Limb (tissue), 2 donors: ENCODE results near the gene PDE6B.
A peak's percentile ranks its signal among the peaks of the same experiment; 100 is the strongest.

ENCODE experiments used
- DNase-seq, 2 donors: peaks; one replicate each; pipeline ENCODE4 v3.0.0-alpha.2; 2016; ENCODE audit errors: extremely low spot score in 2 of 2

Gene PDE6B

DNA sequence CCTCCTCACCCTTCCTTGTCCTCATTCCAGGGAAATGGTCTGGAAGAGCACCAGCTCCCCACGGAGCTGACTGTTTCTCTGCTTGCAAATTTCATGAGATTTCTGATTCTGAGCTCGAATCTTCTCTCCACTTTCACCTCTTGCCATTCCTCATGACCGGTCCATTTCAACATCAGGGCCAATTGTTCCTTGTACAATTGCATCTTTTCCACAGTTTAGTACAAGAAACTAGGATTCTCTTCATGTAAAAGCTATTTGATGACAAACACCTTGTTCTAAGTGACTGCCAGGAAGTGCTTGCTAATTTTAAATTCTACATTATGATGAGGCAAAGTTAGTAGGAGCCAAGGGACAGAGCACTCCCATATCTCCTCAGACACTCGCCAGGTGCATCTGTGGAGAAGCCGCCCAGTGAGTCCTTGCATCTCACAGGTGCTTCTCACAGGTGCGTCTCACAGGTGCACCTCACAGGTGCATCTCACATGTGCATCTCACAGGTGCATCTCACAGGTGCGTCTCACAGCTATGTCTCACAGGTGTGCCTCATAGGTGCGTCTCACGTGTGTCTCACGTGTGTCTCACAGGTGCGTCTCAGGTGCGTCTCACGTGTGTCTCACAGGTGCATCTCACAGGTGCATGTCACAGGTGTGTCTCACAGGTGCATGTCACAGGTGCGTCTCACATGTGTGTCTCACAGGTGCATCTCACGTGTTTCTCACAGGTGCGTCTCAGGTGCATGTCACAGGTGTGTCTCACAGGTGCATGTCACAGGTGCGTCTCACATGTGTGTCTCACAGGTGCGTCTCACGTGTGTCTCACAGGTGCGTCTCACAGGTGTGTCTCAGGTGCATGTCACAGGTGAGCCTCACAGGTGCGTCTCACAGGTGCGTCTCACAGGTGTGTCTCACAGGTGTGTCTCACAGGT is 3.0 kb upstream of the PDE6B start:
- no peak for DNase-seq

DNA sequence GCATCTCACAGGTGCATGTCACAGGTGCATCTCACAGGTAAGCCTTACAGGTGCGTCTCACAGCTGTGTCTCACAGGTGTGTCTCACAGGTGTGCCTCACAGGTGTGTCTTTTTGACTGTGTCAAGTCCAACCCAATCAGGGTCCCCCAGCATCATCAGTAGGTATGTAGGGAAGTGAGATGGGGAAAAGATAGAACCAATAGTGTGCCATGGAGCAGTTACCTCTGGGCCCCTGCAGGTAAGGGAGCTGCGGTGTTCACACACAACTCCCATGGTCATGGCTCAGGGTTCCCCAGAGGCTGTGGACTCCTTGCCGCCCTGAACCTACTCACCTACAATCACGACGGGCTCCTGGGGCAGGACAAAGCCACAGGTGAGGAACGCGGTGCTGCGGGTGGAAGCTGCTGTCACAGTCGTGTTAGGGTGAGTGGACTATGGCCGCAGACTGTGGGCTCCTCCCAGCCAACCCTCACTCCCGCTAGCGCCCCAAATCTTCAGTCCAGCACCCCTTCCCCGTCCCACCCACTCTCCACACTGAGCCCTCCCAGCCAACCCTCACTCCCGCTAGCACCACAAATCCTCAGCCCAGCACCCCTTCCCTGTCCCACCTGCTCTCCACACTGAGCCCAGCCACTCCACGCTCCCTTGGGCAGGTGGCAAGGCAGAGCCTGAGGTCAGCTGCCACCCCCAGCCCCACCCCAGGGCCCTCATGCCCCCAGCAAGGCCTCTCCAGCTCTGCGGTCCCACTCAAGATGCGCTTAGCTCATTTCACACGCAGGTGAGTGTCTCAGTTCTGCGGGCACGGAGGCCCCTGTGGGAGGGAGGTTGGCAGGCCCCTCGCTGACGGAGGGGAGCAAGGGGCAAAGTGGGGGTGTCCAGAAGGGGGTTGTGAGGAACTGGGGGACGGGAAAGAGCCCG is 2.1 kb upstream of the PDE6B start:
- no peak for DNase-seq

DNA sequence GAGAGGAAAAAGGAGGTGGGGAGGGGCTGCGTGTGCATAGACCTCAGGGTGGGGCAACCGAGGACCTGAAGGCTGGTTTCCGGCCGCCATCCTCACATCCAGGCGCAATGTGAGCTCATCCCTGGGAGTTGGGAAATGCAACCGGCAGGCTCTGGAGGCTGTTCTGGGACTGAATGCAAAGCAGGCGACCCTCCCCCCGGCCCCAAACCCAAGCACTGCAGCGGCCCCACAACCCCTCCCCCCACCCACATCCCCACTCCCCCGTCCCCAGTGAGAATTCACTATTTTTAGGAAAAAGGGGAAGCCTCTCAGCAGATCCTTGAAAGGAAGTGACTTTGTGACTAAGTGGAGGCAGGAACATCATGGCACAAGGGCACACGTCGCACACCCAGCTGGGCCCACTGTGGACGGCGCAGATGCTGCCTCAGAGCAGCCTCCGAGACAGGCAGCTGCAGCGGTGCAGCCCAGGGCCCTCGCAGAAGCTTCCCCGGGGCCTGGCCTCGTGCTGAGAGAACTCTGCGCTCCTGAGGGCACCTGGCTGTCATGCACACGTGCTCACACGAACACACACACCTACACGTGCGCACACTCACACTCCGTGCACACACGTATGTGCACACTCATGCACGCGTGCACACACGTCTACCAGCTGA is 1.3 kb upstream of the PDE6B start:
- DNase-seq = peak in 1 of 2 donors; percentile 14

DNA sequence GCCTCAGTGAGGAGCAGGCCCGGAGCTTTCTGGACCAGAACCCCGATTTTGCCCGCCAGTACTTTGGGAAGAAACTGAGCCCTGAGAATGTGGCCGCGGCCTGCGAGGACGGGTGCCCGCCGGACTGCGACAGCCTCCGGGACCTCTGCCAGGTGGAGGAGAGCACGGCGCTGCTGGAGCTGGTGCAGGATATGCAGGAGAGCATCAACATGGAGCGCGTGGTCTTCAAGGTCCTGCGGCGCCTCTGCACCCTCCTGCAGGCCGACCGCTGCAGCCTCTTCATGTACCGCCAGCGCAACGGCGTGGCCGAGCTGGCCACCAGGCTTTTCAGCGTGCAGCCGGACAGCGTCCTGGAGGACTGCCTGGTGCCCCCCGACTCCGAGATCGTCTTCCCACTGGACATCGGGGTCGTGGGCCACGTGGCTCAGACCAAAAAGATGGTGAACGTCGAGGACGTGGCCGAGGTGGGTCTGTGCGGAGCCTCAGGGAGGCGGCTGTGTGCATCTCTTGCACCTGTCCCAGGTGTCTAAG is 323 bp downstream of the PDE6B start:
- DNase-seq = no peak

DNA sequence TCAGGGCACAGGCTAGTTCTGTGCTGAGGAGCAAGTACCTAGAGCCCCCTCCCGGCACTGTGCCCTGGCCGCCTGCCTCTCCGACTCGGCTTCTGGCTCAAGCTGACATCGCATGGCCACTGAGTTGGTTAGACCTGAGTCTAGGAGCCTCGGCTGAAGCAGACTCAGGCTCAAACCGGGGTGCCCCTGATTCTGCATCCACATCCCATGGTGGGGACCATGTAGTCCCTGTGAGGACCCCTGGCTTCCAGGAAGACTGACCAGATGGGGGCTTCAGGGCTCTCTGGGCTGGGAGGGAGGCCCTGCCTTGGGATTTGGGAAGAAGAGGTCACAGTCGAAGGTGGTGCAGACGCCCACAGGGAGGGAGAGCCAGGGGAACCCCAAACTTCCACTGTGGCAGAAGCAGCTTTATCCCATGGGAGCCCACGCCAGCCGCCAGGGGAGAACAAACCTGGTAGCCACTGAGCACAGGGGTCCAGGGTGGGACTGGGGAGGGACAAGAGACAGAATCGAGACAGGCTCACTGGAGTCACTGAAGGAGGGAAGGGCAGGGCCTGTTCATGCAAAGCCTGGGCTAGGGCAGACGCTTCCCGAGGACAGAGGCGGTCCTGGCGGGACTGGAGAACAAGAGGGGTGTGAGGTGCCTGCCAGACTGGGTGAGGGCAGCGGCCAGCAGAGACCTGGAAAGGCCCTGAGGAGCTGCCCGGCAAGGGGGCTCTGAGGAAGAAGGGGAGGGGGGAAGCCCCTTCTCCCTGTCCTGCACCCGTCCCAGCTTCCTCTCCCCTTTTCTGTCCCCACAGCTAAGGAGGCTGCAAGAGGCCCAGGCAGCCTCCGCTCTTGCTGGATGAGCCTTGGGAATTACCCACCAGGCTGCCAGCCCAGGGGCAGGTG is 1.1 kb downstream of the PDE6B start:
- DNase-seq = no peak

DNA sequence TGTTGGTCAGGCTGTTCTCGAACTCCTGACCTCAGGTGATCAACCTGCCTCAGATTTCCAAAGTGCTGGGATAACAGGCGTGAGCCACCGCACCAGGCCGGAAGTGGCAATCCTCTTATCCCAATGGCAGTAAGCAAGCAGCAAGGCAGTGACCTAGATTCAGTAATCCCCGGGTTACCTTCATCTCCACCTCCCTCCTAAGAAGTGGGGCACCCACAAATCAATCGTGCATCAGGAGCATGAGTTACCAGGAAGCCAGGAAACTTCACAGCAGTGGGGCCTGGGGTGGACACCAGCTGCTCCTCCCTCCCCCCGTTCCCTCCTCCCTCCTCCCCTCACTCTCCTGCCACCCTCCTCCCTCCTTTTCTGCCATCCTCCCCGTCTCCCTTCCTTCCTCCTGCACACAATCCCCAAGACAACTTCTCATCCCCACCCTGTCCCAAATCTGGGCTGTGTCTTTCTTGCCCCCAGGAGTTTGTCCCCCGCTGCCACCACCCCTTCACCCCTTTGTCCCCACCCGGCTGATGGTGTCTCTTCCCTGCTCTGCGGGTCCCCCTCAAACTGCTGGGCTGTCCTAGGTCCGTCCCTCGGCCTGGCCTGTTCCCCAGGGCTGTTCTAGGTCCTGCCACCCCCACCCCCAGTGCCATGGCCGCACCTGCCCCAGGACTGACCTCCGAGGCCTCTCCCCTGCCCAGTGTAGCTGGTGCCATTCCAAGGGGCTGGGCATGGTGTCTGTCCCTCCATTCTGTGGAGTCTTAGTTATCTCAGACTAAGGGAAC is 2.2 kb downstream of the PDE6B start:
- no peak for DNase-seq

DNA sequence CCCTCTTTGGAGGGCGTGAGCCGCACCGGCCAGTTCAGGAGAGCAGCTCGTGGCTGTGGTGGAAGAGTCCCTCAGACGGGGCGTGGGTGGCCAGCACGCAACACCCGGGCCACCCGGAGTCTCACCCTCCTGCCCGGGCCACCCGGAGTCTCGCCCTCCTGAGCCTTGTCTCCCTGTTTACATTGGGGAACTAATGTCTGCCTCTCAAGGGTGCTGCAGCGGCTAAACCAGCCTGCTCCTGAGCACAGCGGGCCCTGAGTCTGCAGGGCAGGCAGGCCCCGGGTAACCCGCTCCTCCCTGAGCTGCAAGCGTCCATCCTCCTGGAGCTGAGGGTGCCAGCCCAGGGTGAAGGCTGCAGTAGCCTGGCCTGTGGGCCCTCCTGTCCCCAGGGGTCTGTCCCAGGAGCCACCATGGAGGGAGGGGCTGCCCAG is 3.0 kb downstream of the PDE6B start:
- peak in 1 of 2 donors; percentile 22 for DNase-seq

DNA sequence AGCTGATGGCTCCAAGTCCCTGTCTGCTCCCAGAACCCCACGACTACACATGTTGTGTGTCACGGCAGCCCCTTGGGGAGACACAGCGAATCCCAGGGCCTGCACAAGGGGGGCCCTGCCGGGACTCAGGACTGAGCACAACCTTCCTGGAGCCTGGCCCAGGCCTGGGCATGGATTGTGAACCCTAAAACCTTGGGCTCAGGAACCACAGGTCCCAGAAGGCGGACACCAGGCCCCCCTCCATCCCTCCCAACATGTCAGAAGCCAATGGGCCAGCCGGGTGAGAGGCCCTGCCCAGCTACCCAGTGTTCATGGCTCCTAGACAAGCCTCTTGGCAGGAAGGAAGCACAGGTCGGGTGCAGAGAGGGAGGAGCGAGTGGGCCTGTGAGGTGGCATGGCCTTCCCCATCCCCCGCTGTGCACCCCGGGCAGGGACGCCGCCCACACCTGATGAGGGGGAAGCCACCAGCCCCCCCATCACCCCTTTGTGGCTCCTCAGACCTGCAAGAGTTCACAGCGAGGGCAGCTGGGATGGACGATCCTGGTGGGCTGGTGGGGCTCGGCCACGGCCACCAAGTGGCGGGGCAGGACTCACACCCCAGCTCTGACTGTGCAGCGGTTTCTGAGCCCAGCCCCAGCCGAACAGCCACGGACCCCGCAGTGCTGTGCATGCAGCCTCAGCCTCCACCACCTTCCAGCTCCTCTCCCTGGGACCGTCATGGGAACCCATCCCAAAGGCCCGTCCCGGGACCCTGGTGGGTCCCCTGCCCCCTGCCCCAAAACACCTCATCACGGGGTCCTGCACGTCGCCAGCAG is 3.7 kb downstream of the PDE6B start:
- peak in 1 of 2 donors; percentile 20 for DNase-seq

DNA sequence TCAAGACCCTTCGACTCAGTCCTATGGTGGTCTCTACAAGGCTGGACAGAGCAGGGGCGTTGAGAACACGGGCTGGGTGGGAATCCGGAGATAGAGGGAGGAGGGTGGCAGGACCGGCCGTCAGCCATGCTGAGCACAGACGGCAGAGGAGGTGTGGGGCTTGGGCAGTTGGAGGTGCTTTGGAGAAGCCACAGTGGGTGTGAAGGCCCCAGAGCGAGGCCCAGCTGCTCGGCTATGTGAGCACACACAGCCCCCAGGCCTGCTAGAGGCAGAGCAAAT is 4.2 kb downstream of the PDE6B start:
- DNase-seq = peak in 1 of 2 donors; percentile 31

DNA sequence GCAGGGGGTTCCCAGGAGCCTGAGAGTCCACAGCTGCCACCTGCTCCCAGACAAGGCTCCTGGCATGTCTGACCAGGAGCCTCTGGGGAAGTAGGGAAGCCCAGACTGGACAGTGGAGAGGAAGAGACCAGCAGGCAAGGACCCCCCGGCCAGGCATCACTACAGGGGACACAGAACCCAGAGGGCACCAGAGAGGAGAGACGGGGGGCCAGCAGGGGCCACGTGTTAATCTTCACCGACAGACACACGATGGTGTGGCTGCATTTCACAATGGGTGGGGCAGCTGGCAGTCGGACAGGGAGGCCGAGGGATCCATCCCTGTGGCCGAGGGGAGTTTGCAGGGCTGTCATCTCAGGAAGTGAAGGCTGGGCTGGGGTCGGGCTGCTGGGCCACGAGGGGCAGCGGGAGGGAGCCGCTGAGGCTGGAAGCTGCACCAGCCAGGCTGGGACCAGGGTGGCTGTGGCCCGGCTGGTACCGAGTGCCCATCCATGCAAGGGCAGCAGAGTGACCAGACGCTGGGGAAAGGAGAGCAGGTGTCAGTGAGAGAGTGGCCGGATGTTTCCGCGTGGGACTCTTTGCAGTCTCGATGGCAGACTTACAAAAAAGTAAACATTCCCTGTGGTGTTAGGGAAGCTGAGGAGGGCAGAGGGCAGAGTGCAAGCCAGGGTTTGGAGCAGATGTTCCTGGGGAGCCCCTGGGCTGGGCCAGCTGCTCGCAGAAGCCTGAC is 4.7 kb downstream of the PDE6B start:
- no peak for DNase-seq

DNA sequence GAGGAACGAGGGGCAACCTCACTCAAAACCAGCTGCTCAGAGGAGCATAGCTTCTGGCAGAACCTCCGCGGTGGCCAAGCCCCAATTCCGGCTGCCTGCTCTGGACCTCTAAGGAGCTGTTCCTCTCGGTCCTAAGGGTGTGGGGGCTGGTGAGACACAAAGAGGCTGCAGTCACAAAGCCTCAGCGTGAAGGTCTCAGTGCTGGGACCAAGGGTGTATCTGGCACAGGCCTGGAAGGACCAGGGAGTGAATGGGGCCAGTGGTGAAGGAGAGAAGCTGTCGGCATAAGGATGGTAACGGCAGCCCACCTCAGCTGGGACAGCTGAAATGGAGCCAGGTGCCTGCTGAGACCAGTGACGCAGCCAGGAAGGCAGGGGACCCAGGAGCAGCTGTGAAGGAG is 5.3 kb downstream of the PDE6B start:
- DNase-seq = peak in 1 of 2 donors; percentile 27

DNA sequence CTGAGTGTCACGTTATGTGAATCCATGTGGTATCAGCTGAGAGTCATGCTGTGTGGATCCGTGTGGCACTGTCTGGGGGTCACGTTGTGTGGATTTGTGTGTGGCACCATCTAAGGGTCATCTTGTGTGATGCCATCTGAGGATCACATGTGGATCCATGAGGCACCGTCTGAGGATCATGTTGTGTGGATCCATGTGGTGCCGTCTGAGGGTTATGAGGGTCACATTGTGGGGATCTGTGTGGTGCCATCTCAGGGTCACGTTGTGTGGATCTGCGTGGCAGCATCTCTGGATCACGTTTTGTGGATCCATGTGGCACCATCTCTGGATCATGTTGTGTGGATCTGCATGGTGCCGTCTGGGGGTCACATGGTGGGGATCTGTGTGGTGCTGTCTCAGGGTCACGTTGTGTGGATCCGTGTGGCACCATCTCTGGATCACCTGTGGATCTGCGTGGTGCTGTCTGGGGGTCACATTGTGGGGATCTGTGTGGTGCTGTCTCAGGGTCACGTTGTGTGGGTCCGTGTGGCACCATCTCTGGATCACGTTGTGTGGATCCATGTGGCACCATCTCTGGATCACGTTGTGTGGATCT is 6.9 kb downstream of the PDE6B start:
- no peak for DNase-seq

DNA sequence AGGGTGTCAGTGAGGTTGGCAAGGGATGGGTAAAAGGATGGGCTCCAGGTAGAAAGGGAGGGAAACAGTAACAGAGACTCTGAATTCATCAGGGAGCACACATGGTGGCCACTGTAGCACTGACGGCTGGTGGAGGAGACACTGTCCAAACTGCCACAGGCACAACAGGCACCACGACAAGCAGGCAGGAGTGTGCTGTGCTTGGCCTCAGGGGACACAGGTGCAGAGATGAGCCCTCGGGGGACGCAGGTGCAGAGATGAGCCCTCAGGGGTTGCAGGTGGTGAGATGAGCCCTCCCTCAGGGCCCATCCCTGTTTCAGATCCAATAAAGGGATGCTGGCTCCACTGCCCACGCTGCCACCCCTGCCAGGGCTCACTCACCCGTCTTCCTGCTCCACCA is 7.6 kb downstream of the PDE6B start:
- DNase-seq = peak in 1 of 2 donors; percentile 8

DNA sequence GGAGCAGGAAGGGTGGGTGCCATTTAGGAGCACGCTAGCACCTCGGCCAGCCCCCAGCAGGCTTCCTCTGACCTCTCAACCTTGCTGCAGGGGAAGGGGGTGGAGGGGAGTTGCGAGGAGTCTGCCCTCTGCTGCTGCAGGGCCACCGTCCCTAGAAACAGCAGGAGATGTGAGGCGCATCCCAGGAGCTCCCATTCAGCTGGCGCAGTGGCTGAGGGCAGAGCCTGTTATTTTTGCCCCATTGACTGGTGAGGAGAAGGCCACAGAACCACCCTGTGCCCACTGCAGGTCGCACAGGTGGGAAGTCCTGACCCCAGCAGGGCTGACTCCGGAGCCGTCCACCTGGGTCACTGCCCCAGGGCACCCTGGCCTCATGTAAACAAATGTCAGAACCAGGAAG is 8.0 kb downstream of the PDE6B start:
- peak in 1 of 2 donors; percentile 11 for DNase-seq

DNA sequence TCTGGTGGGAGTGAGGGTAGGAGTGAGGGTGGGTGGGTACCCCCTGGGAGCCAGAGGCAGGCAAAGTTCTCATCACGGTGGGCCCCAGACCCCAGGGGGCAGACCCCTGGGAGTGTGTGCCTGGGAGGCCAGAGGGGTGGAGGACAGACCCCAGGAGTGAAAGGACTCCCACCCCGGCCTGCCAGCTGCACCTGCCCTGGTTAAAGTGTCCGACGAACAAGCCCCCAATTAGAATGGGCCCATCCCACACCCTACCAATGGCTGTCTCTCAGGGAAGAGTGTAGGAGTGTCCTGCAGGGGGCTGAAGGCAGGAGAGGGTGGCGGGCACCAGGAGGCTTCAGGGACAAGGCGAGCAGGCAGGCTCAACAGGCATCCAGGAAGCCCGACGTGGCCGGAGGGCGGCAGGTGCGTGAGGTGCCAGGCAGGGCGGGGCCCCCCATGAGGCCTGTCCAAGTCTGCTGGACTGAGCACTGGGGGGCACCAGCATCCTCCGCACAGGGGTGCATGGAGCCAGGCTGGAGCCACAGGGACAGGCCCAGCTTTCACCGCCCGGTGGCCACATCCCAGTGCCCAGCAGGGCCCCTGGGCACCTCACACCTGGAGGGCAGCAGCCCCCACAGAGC is 8.7 kb downstream of the PDE6B start:
- peak in 1 of 2 donors; percentile 14 for DNase-seq

DNA sequence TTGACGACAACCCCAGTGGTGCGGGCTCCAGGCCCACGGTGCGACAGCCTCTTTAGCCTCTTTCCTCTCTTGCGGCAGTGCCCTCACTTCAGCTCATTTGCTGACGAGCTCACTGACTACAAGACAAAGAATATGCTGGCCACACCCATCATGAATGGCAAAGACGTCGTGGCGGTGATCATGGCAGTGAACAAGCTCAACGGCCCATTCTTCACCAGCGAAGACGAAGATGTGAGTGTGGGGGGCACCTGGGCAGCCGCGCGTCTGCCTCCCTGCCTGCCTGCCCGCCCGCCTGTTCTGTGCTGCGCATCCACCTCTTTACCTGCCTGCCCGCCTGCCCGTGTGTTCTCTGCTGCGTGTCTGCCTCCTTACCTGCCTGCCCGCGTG is 9.2 kb downstream of the PDE6B start:
- DNase-seq = no peak

DNA sequence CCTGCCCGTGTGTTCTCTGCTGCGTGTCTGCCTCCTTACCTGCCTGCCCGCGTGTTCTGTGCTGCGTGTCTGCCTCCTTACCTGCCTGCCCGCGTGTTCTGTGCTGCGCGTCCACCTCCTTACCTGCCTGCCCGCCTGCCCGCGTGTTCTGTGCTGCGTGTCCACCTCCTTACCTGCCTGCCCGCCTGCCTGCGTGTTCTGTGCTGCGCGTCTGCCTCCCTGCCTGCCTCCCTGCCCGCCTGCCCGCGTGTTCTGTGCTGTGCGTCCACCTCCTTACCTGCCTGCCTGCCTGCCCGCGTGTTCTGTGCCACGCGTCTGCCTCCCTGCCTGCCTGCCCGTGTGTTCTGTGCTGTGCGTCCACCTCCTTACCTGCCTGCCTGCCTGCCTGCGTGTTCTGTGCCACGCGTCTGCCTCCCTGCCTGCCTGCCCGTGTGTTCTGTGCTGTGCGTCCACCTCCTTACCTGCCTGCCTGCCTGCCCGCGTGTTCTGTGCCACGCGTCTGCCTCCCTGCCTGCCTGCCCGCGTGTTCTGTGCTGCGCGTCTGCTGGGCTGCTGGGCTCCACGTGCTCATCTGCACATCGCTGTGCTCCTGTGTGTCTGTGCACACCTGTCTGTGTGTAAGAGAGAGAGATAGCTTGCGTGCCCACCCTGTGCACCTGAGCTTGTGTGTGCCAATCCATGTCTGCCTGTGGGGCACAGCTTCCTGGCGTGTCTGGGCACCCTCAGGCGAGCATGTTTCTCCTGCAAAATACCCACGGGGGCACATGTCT is 9.9 kb downstream of the PDE6B start:
- DNase-seq = peak in 1 of 2 donors; percentile 20
